B cell (primary cell): Measurements from ENCODE around the gene ZNF181. TPM values are rescaled to one million over a fixed set of nuclear protein-coding genes. Genes with fewer than 3 reads are reported as not detected.

Source experiments
- ATAC-seq: fragments of 200-7000 bp; cut with Tn5 transposase; one replicate; pipeline ENCODE4 v1.10.0; 2021; ENCODE audit warnings: low read depth, mild to moderate bottlenecking, moderate number of reproducible peaks, moderate library complexity
- CTCF ChIA-PET: fragments of 350-600 bp; sonication (Branson Sonifier 250); formaldehyde crosslinking; loops from one replicate; lab custom pipeline; 2021; ENCODE audit warnings: antibody characterized with exemption, inconsistent platforms; lab: Charles Lee
- POLR2A ChIA-PET: fragments of 350-600 bp; sonication (Branson Sonifier 250); formaldehyde crosslinking; loops from one replicate; lab custom pipeline; 2021; ENCODE audit warnings: antibody characterized with exemption; lab: Charles Lee
- DNase-seq: peaks from one replicate; pipeline ENCODE4 v3.0.0; 2013
- H2AFZ ChIP-seq: 2 replicates; pipeline ENCODE4 v1.6.1; 2012; ENCODE audit warnings: mild to moderate bottlenecking, low read depth, low read length; ENCODE audit not compliant: insufficient read depth, poor library complexity, severe bottlenecking
- H3K27ac ChIP-seq, 2 donors: 1 replicate in 1 of 2; 2 replicates in 1 of 2; pipeline ENCODE4 v1.5.1; 2012 to 2013; ENCODE audit warnings: low read length in 2 of 2, mild to moderate bottlenecking in 2 of 2, moderate library complexity in 1 of 2
- H3K27me3 ChIP-seq, 4 experiments: fragments of 200-600 bp in 1 of 4; sonication (generic) in 1 of 4; replicated peaks in 1 of 4; 1 replicate in 2 of 4; 2 replicates in 2 of 4; pipeline versions ENCODE4 v1.6.1 to v1.7.0; 2013 to 2016; ENCODE audit warnings: low read length in 3 of 4, mild to moderate bottlenecking in 2 of 4, mixed read lengths in 1 of 4, moderate library complexity in 1 of 4; ENCODE audit not compliant: insufficient read depth in 4 of 4, control insufficient read depth in 3 of 4; ENCODE audit errors: control extremely low read depth in 1 of 4
- H3K36me3 ChIP-seq, 2 experiments: replicated peaks in 1 of 2; 1 replicate in 1 of 2; 2 replicates in 1 of 2; pipeline versions ENCODE4 v1.6.1 to v1.7.1; 2013; ENCODE audit warnings: low read length in 1 of 2; ENCODE audit not compliant: insufficient read depth in 2 of 2, control insufficient read depth in 1 of 2; ENCODE audit errors: control extremely low read depth in 1 of 2, extremely low read depth in 1 of 2
- H3K4me1 ChIP-seq, 2 donors: fragments of 200-600 bp in 1 of 2; sonication (generic) in 1 of 2; 1 replicate in 1 of 2; 2 replicates in 1 of 2; pipeline versions ENCODE4 v1.5.1 to v1.6.1; 2013 to 2017; ENCODE audit warnings: low read length in 2 of 2; ENCODE audit not compliant: control insufficient read depth in 2 of 2, insufficient read depth in 2 of 2
- H3K4me2 ChIP-seq: replicated peaks from 2 replicates; pipeline ENCODE3; 2012; ENCODE audit warnings: mild to moderate bottlenecking, low read depth, low read length; ENCODE audit not compliant: poor library complexity, severe bottlenecking
- H3K4me3 ChIP-seq, 5 experiments: fragments of 200-600 bp in 1 of 5; sonication (generic) in 1 of 5; 1 replicate in 3 of 5; 2 replicates in 2 of 5; pipeline versions ENCODE4 v1.5.1 to v1.7.0; 2011 to 2016; ENCODE audit warnings: low read length in 4 of 5, mild to moderate bottlenecking in 4 of 5, low read depth in 2 of 5, control low read depth in 1 of 5, moderate library complexity in 1 of 5; ENCODE audit not compliant: insufficient read depth in 1 of 5; ENCODE audit errors: control extremely low read depth in 1 of 5, extremely low read depth in 1 of 5
- H3K79me2 ChIP-seq: fragments of 200-600 bp; sonication (generic); one replicate; pipeline ENCODE4 v1.6.0; 2016; ENCODE audit warnings: low read length; ENCODE audit not compliant: control insufficient read depth, insufficient read depth
- H3K9ac ChIP-seq: fragments of 200-600 bp; sonication (generic); 2 replicates; pipeline ENCODE4 v1.6.1; 2017; ENCODE audit warnings: mild to moderate bottlenecking, low read length, moderate library complexity
- H3K9me3 ChIP-seq, 3 donors: one replicate each; pipeline versions ENCODE4 v1.6.1 to v1.7.1; 2013; ENCODE audit warnings: low read length in 2 of 3; ENCODE audit not compliant: control insufficient read depth in 2 of 3, insufficient read depth in 1 of 3; ENCODE audit errors: control extremely low read depth in 1 of 3
- H4K20me1 ChIP-seq: 2 replicates; pipeline ENCODE4 v1.6.0; 2012; ENCODE audit warnings: mild to moderate bottlenecking, low read length; ENCODE audit not compliant: insufficient read depth, control insufficient read depth, poor library complexity, severe bottlenecking
- H3K27ac Mint-ChIP-seq: one replicate; pipeline ENCODE4 v1.8.0; 2021; ENCODE audit warnings: mixed read lengths
- H3K27me3 Mint-ChIP-seq: one replicate; pipeline ENCODE4 v1.8.0; 2021; ENCODE audit warnings: mixed read lengths
- H3K4me1 Mint-ChIP-seq: one replicate; pipeline ENCODE4 v1.8.0; 2021; ENCODE audit warnings: mixed read lengths
- H3K4me3 Mint-ChIP-seq: one replicate; pipeline ENCODE4 v1.8.0; 2021; ENCODE audit warnings: mixed read lengths
- H3K9me3 Mint-ChIP-seq: one replicate; pipeline ENCODE4 v1.8.0; 2022; ENCODE audit warnings: mixed read lengths; ENCODE audit not compliant: insufficient read depth
- CTCF ChIP-seq: fragments of 200-600 bp; IDR thresholded peaks from one replicate; pipeline ENCODE4 v1.8.0; 2022; ENCODE audit warnings: antibody characterized with exemption, mild to moderate bottlenecking
- EZH2 ChIP-seq: IDR thresholded peaks from 2 replicates; pipeline ENCODE4 v1.6.1; 2012; ENCODE audit warnings: borderline replicate concordance, low read depth, mild to moderate bottlenecking, moderate library complexity, low read length; ENCODE audit not compliant: insufficient read depth, poor library complexity, severe bottlenecking
- WGBS: methylation state at CpG from one replicate; pipeline ENCODE4 v1.1.5; 2013; ENCODE audit warnings: missing lambda C conversion rate; ENCODE audit not compliant: insufficient coverage; 5-methylcytosine and 5-hydroxymethylcytosine counted together
- intact Hi-C: fragments of 100-400 bp; cut with micrococcal nuclease; formaldehyde crosslinking; loops from one replicate; pipeline ENCODE4 v1.10.0; 2022
- polyA plus RNA-seq: library from polyadenylated mRNA; depleted of rRNA; stranded (reverse); fragments of >200 nt; gene quantifications from 2 replicates; pipeline ENCODE4 v1.2.3, GENCODE V29; 2012
- total RNA-seq, 2 donors: library from RNA; stranded (reverse); fragments of 120-200 nt in 1 of 2; gene quantifications; 1 replicate in 1 of 2; 2 replicates in 1 of 2; pipeline versions ENCODE4 v1.2.3 to v1.2.4, GENCODE V29; 2013 to 2022

ZNF181 gene
- total and polyA plus RNA-seq, 2 donors (not counting 1 experiment from before 2014, with no cell fraction given), result 11.7 to 13.8 TPM

DNA sequence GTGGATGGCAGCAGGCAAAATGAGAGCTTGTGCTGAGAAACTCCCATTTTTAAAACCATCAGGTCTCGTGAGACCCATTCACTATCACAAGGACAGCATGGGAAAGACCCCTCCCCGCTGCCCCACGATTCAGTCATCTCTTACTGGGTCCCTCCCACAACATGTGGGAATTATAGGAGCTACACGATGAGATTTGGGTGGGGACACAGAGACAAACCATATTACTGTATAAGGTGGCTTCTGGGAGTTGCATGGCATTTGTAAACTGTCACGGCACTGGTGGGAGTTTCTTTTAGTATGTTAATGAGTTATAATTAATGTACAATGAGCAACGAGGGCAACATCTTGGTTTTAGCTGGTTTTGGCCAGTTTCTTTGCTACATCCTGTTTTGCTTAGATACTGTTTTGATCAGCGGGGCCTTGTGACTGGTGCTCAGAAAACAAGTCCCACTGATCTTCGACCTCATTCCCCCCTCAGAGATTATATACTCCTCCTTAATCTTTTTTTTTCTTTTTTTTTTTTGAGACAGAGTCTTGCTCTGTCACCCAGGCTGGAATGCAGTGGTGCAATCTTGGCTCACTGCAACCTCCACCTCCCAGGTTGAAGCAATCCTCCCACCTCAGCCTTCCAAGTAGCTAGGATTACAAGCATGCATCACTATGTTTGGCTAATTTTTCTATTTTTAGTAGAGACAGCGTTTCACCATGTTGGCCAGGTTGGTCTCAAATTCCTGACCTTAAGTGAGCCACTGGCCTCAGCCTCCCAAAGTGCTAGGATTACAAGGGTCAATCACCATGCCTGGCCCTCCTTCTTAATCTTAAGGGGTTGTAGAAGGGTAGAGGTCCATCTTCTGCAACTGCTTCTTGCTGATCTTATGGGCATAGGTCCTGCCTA, 60.3 kb downstream of the ZNF181 start:
- WGBS, result 78% methylated on average over 5 of the region's 9 CpGs

More for the DNA sequence above, 60.3 kb downstream of the ZNF181 start:
- H2AFZ ChIP-seq, result no peak overlapping the region
- Mint-ChIP-seq H3K27ac (no peak overlapping the region), H3K4me1 (peaks cover 5% of the 10 kb centered on the region), H3K27me3 (peaks cover 4% of the 10 kb centered on the region), H3K4me3 (no peak overlapping the region), H3K9me3 (no peaks in the 10 kb centered on the region)
- ATAC-seq, result no peak
- no peaks in the 10 kb centered on the region for H3K36me3 ChIP-seq
- H3K4me1 ChIP-seq, result no peaks in the 10 kb centered on the region
- no peak overlapping the region for H3K4me2 ChIP-seq
- H3K27me3 ChIP-seq, result no peaks in the 10 kb centered on the region
- no peak overlapping the region for H3K9ac ChIP-seq
- H4K20me1 ChIP-seq, result no peaks in the 10 kb centered on the region
- H3K79me2 ChIP-seq, result no peaks in the 10 kb centered on the region
- peaks cover 0 to 2% (median 0%) of the 10 kb centered on the region in 3 donors for H3K9me3 ChIP-seq
- intact Hi-C loops, result no loop called here
- TF ChIP-seq EZH2 (no peak), CTCF (no peak)
- ChIA-PET CTCF (interaction anchor here (0.6 kb wide), 1 partner anchor 1227 kb away, joined by 4 read pairs; no protein-coding TSS in a partner anchor), POLR2A (no interaction called here)
- DNase-seq, result no peak
- no peak overlapping the region for H3K27ac ChIP-seq
- no peak overlapping the region for H3K4me3 ChIP-seq

Other genes with a start within 250 kb of the ZNF181 start
- gene SCGB2B2, start 57.1 kb upstream of the ZNF181 start, total RNA-seq, result 0.91 and 2.8 TPM in 2 replicates
- 0.06 and 0.21 TPM in 2 replicates for gene SCGB2B2, start 57.1 kb upstream of the ZNF181 start, polyA plus RNA-seq
- gene ZNF302, start 56.6 kb upstream of the ZNF181 start, total RNA-seq, result 48.4 and 51.6 TPM in 2 replicates
- gene ZNF302, start 56.6 kb upstream of the ZNF181 start, polyA plus RNA-seq, result 16.9 and 20.4 TPM in 2 replicates
- gene ZNF599, start 39.0 kb downstream of the ZNF181 start, total RNA-seq, result 7.6 and 8.1 TPM in 2 replicates
- 5.9 and 6.0 TPM in 2 replicates for gene ZNF599, start 39.0 kb downstream of the ZNF181 start, polyA plus RNA-seq
- 3.3 and 5.1 TPM in 2 replicates for gene ZNF30, start 192.7 kb downstream of the ZNF181 start, total RNA-seq
- gene ZNF30, start 192.7 kb downstream of the ZNF181 start, polyA plus RNA-seq, result 2.5 and 3.3 TPM in 2 replicates
- gene ZNF792, start 230.0 kb downstream of the ZNF181 start, total RNA-seq, result 10.9 and 11.2 TPM in 2 replicates
- 2.6 and 3.8 TPM in 2 replicates for gene ZNF792, start 230.0 kb downstream of the ZNF181 start, polyA plus RNA-seq